ENCODE measurements around the gene MYLK2.

Gene MYLK2

DNA sequence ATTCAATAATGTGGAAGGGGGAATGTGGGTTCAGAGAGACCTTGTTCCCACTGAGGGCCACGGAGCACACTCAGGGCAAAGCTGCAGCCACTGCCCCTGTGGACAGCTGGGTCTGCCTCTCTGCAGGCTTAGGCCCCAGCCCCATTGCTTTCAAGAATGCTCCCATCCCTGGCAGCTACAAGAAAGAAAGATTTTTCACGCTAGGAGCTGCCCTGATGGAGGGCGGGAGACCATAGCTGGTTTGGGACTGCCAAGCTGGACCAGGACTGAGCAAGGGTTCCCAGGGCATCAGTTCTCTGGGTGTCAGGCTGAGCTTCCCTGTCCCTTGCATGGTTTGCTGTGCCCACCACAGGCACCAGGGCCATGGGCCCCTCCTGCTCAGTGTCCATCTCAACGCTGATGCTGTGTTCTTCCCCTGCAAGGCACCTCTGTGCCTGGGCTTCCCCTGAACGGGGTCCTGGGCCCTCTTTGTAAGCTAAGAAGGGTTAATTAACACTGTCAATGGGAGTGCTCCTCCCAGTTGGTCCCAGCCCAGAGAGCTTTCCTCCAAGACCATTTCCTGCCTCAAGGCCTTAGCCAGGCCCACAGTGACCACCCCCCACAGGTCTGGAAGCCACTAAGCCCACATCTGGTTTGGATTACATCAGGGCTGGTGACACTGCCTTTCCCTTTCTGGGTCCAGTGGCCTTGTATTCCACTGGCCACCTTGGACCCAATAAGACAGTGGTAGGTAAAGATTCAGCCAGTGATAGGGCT is 17.9 kb downstream of the MYLK2 start:
- DNase-seq = no peak

DNA sequence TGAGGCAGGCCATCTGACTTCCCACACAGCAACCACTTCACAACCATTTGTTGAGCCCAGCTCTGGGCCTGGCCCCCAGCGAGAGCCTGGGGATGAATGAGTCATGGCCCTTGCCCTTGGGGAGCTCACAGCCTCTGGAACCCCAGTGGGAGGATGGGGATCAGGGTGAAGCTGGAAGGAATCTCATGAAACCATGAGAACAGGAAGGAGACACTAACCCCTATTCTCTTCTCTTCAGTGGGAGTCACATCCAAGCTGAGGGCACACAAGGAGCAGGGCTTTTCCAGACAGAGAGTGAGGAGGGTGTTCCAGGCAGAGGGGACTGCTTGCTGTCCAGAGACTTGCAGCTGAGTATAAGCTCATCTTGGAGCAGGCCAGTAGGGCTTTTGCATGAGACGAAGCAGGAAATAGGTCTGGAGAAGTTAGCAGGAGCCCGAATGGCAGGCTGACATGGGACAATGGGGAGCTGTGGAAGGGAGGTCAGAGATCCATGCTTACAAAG is 18.8 kb downstream of the MYLK2 start:
- no peak for DNase-seq

DNA sequence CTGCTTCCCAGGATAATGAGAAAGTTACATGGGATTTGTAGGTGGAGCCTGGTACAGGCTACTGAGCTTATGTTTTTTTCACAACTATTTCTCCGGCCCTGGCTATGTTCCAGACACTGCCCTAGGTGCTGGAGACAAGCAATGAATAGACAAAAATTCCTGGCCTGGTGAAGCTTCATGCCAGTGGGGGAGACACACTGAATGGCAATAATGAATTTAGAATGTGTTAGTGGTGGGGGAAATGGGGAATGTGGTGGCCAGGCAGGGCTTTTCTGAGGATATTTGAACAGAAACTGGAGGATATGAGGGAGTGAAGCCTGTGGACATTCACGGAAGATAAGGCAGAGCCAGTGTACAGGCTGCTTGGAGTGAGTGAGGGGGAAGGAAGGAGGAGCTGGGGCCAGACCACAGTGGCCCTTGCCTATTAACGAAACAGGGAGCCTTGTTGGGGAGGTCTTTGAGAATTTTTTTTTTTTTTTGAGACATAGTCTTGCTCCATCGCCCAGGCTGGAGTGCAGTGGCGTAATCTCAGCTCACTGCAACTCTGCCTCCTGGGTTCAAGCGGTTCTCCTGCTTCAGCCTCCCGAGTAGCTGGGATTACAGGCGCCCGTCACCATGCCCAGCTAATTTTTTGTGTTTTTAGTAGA is 19.6 kb downstream of the MYLK2 start:
- no peak for DNase-seq

DNA sequence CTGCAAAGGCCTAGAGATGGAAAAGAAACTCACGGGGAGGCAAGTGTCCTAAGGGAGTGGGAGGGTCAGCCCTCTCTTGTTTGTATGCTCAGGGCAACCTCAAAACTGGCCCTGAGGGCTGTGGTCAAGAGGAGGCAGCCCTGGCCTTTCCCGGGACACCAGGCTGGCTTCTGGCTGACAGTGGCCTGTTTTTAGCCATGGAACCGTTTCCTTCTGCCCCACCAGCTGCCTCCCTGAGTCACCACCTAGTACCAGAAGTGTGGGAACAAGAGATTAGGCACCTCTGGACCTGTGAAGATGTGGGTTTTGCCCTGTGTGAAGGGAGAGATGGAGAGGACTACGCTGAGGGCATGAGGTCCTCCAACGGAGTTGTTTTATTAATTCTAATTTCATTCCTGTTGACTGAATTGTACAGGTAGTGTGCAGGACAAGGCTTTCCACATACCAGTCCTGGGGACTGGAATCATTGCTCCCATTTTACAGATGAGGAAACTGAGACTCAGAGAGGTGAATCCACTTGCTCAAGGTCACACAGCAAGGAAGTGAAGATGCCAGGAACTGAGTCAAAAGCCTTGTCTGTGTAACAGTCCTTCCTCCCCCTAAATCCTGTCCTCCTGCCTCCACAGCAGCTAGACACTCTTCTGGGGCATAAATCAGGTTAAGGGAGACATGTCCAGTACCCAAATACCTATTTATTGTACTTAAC is 20.8 kb downstream of the MYLK2 start:
- DNase-seq = no peak

DNA sequence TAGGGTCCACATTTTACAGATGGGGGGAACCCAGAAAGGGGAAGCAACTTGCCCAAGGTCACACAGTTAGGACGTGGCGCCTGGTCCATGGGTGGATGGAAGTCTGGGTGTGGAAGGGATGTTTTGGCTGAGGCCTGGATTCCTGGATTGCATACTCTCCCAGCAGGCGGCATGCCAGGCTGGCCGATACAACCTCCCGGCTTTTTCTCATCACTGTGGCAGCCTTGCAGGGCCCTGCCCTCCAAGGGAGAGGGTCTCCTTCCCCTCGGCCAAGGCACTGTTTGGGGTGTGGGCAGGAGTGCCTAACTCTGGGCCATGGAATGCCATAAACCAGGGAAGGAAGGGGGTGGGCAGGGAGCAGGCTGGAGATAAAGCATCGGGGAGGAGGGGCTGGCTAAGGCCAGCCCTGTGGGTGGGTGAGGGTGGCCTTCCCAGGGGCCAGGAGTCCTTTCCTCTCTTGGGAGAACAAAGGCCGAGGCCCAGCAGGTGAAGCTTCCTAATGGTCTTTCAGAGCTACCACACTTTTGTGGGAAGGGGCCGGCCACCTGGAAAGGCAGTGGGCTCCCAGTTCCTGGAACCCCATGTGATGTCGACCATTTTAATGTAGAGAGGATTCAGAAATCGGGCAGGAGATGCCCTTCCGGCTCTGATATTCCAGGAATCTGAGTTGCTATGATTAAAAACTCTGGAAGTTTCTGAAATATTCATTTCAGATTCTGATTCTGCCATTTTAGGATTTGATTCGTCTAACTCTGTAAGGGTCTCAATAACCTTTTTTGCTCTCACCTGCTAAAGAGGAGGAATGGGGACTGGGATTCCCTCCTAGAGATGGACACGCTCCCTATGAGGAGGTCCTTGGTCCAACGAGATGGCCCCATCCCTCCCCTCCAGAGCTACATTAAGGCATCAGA is 22.0 kb downstream of the MYLK2 start:
- DNase-seq = no peak

DNA sequence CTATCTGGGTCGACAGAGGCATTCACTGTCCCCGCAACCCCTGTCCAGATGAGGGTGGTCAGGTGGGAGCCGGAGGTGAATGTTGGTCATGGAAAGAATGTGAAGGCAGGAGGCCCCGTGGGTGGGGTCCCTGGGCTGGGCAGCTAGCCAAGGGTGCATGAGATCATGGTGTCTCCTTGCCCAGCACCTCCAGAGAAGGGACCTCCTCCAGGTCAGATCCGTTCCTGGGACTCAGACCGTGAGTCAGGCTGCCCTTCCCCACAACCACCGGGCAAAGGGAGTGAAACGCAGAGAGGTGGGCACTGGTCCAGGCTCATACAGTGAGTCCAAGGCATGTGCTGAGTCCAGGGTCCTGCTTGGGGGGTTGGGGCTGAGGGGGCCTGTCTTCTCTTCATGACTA is 22.8 kb downstream of the MYLK2 start:
- no peak for DNase-seq

DNA sequence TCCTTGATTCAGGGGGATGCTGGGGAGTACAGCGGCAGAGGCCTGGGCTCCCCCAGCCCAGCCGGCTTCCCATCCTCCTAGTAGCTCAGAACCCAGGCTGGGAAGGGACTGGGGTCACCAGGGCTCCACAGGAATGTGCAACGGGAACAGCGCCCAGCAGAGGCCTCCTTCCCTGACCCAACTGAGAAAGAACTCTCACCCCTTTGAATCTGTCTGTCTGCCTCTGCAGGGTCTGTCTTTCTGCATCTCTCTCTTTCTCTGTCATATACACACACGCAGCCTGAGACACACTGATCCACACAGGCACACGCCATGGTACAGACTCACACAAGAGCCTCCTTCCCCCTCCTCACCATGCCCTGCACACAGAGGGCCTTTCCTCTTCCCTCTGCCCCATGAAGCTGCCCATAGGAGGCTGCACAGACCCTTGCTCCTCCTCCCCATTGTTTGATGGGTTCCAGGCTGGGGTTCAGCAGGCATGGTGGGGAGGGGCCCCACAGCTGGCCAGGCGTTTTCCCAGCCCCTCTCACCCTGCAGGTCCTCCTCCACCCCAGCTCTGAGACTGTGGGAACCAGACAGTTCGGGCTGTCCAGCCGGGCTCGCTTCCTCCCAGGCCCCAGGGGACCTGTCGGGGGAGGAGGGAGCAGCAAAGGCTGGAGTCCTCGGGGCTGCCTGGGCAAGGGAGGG is 23.5 kb downstream of the MYLK2 start:
- no peak for DNase-seq

DNA sequence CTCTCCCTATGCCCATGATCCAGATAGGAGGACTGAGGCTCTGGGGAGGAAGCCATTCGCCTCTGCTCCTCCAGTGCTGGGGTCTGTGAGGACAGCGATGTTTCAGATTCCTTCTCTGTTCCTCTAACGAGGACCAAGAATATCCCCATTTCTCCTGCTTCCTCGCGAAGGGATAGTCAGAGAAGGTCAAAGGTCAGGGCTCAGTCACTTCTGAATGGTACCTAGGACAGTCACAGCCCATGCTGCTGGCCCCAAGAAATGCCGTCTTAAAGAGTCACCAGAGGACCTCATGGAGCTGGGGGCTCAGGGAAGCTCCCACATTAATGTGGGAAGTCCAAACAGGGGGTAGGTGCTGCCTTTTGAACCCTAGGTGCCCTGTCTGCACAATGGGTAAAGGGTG is 24.1 kb downstream of the MYLK2 start:
- no peak for DNase-seq

DNA sequence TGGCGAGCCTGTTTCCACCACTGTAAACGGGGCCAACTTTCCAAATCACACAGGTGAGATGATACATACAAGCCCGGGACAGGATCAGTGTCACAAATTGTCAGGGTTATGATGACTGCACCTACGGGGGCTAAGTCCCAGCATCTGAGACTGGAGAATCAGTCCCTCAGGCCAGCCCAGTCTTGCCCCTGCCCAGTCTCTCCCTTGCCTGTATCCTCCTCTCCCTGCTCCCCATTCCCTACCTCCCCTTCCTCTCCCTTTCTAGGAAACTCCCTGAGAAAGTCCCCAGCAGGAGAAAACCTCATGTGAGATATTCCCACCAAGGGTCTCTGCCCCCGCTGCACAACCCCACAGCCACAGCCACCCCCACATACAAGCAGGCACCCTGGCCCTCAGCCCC is 24.7 kb downstream of the MYLK2 start:
- DNase-seq = no peak

DNA sequence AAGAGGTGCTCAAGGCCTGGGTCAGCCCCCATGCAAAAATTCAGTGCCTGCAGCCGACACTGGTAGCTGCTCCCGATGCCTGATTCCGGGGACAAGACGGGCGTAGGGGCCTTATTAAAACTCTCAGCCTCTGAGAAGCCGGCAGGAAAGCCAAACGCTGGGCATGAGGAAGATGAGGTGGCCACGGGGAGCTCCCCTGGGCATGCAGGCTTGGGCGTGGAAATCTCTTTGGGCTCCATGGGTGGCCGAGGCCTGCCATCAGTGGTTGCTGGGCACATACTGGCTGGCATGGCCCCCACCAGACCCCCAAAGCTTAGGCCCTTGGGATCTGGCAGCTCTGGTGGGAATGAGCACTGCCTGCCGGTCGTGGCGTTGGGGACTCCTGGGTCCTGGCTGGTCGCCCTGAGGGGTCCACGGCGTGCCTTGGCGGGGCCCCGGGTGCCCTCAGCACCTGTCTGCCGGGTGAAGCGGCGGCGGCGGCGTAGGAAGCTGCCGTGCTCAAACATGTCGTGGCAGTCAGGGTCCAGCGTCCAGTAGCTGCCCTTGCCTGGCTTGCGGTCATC is 25.7 kb downstream of the MYLK2 start:
- no peak for DNase-seq

DNA sequence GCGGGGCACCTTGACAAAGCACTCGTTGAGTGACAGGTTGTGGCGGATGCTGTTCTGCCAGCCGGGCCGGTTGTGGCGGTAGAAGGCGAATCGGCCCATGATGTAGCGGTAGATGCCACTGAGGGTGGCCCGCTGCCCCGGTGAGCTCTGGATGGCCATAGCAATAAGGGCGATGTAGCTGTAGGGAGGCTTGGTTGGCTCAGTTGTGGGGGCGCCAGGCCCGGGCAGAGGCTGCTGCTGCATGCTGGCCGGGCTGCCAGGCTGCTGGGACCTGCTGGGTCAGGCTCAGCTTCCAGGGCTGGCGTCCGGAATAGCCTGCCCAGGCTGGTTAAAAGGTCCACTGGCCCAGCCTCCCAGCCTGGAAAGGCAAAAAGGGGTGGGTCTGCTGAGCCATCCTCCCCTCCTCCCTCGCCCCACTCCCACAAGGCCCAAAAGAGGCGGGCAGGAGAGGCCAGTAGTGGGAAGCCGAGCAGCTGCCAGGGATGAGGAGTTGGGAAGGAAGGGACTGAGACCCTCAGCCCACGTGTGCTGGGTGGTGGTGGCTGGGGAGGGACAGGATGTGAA is 26.2 kb downstream of the MYLK2 start, which contains the start of gene FOXS1:
FOXS1 (minus strand) TSS at position 305 of the 564 bp plus-strand sequence; CDS start at position 243, 62 bp downstream.
- DNase-seq = no peak

DNA sequence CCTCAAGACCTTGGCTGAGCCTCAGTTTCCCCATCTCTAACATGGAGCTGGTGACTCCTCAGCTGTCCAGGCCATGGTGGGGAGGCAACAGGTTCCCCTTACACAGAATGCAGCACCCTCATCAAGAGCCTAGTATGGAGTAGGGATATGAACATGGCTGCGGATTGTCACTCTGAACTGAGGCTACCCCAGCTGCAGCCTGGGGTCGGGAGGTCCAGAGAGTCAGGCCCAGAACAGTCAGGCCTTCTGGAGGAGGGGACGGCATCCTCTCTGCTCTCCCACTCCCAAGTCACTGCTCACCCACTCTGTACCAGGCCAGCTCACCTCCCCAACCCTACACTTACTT is 27.6 kb downstream of the MYLK2 start:
- DNase-seq = no peak

DNA sequence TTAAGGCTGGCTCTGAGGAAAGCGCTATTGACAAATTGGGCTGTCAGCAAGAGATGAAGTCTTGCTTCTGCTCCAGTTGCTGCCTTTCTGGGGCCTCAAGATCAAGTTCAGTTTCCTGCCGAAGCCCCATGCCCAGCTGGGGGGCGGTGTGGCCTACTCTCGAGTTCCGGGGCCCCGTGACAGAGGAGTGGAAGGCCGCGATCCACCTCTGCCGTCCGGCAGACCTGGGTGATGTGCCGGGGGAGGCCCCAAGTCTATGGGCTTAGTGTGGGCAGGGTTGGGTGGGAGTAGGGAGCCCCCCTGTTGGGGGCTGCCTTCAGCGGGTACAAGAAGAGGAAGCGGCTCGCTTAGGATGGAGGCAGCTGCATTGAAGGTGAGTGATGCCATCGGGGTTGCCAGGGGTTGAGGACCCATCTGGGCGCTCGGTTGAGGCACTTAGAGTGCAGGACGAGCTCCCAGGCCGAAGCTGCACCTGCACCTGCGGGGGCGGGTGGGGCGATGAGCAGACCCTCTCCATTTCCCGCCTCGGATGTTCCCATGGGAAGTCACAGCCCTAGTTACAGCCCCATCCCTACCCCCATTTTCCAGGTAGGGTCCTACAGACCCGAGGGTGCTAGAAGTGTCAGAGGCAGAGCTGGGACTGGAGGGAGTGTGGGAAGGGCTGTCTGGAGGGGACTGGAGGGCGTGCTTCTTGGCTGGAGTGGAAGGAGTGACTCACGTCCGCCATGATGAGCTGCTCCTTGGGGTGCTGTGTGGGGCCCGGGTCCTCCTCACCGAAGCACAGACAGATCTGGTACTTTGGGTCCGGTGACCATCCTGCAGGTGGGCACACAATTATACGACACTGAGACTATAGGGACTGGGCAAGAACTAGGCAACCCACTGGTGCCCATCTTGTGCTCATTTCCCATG is 29.2 kb downstream of the MYLK2 start:
- no peak for DNase-seq

DNA sequence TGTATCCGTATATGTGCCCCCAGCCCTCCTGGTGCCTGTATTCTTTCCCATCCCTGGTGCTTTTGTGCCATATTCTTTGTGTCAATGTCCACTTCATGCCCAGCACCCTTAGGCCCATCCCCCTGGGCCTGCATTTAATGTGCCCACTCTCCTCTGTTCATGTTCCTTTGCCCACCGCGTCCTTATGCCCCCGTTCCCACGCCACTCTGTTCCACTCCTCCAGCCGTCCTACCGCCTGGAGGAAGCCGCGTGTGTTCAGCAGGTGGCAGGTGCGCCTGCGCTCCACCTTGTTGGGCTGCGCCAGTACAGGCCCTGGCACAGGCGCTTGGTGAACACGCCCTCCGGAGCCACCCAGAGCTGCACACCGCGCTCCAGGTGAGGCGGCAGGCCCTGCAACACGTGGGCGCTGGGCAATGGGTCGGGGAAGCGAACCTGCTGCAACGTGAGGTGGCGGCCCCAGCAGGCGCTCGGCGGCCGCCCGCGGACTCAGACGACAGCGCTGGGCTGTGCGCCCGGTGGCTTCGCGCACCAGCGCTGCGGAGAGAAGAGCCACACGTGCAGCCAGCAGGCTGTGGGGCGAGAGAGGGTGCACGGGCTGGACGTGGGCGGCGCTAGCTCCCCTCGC is 30.3 kb downstream of the MYLK2 start:
- DNase-seq = peak; percentile 16 to 29

DNA sequence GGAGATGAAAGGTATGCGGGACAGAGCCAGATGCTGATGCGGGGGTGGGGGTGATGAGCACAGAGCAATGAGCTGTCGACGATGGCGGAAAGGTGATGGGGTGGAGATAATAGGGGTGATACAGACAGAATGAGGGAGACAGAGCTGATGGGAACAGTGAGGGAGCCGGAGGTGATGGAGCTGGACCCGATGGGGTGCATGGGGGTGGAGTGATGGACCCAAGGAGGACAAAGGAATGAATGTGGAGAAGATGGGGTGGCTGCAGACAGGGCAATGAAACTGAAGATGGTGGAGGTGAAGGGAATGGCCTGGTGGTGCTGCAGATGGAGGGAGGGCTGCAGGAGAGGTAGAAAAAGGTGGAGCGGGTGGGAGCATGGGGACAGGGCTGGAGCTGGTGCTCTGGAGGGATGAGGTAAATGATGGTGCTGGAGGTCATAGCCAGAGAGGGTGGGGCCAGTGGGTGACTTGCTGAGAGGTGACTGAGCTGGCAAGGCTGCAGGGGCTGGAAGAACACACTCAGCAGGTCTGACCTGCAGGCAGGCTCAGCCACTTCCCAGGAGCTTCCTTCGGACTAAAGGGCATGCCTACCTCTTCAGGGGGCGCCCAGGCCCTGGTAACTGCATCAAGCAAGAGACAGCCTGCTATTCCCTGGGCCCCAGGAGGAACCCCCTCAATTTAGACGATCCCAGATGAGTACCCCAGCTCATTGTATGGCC is 32.2 kb downstream of the MYLK2 start:
- DNase-seq = no peak

DNA sequence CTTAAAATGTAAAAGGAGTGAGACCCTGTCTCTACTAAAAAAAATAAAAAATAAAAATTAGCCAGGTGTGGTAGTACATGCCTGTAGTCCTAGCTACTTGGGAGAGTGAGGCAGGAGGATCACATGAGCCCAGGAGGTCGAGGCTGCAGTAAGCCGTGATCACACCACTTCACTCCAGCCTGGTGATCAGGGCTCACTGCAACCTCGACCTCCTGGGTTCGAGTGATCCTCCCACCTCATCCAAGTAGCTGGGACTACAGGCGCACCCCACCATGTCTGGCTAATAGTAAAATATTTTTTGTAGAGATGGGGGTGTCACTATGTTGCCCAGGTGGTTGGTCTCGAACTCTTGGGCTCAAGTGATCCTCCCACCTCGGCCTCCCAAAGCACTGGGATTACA is 34.3 kb downstream of the MYLK2 start:
- no peak for DNase-seq

DNA sequence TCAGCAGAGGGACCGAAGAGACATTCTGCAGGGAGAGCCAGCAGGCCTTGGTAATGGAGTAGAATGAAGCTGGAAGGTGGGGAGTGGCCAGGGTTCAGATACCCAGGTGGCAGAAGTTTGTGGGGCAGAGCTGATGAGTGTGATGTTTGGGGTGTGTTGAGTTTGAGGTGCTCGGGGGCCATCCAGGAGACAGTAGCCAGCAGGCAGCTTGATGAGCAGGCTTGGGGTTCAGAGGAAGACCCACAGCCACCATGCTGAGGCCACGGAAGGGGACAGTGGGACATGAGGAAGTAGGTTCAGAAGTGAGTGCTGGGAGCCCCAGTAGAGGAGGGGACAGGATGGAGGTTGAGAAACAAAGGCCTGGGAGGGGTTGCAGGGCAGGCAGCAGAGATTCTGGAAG is 37.4 kb downstream of the MYLK2 start:
- no peak for DNase-seq

DNA sequence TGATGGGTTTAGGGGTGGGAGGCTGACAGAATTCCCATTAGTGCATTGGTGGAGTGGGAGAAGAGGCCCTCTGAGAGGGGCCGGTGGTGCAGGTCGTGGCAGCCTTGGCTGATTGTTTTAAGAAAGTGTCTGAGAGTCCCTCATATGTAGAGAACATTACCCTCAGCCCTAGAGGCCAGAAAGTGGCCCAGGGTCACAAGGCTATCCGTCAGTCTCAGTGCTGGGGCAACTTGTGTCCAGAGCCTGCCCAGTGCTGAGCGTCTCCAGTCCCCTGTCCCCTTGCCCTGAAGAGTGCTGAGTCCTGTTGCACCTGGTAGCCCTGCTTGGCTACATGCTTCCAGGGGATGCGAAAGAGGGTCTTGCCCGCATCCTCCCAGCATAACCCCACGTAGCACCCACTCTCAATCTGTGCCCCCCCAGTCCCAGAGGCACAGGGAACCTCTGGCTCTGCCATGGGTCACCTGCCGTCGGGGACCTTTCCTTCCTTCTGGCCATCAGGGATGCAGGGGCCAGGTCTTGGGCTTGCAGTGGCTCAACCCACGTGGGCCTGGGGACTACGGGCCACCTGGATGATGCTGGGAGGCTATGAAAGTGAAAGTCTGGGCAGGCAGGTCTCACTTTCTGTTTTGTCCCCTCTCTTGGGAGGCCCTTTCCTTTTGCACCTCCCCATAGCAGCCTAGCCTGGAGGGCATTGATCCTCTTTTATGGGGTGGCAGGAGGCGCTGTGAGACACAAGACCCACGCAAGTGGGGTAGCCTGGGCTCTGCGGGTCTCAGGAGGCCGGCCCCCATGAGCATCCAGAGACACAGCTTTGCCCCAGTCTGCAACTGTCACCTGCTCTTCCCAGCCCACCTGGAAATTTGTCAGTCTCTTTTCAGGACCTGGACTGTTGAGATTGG is 39.0 kb downstream of the MYLK2 start:
- no peak for DNase-seq

Measured in NCI-H187 (cell line).